Ovary (tissue), 3 donors: ENCODE data around the gene SF3A1.

Experiments
- CTCF ChIP-seq, 3 donors: fragments of 450-650 bp in 2 of 3; fragments of 200-600 bp in 1 of 3; IDR thresholded peaks; one replicate each; pipeline versions ENCODE4 v1.5.1 to v1.8.0; 2016 to 2022; ENCODE audit warnings: antibody characterized with exemption in 3 of 3, mild to moderate bottlenecking in 1 of 3
- EP300 ChIP-seq: sonication (generic); formaldehyde crosslinking; IDR thresholded peaks from one replicate; pipeline ENCODE4 v1.6.1; 2017; ENCODE audit warnings: antibody characterized with exemption
- donor health status: DM: no; HTN: no; CAD: no.

- no peak for TF ChIP-seq EP300
- TF ChIP-seq CTCF (IDR thresholded peaks at IDR 0.05) = no peak
These were observed 30.9 kb downstream of the SF3A1 start for GRCh38 chr22:30325724-30326254.
